ENCODE results near the gene CDK5RAP2. TPM values are rescaled to one million over a fixed set of nuclear protein-coding genes. Genes with fewer than 3 reads are reported as not detected.

CDK5RAP2 gene
- polyA plus RNA-seq, 1 donor (not counting 4 experiments of a cell fraction or from before 2014, with no cell fraction given): 22.4 TPM

DNA sequence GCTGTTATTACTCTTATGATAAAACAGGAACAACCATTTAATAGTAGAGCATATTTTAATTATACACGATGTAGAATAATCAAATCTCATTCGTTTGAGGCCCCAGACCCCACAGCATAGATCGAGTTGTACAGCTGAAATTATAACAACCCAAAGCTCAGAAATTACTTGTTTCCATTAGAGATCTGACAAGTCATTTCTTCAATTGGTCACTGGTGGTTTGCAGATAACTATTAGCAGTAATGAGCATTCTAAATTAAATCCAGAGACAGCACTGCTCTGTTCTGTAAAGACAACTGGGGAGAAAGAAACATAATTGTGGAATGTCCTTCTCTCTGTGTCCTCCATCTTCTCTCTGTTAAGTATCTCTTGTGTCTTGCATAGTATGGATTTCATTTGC, 12.9 kb downstream of the CDK5RAP2 start:
- no peak overlapping the region for H3K9ac ChIP-seq (ENCODE audit: control insufficient read depth, extremely low read depth, insufficient read depth, low read length)
- peaks cover 15 to 27% of the 10 kb centered on the region in 2 experiments for H3K36me3 ChIP-seq (ENCODE audit: control insufficient read depth in 2 of 2, extremely low read depth in 1 of 2, insufficient read depth in 2 of 2, low read length in 2 of 2)
- H3K27me3 ChIP-seq (ENCODE audit: control insufficient read depth, extremely low read depth, insufficient read depth, low read length): no peaks in the 10 kb centered on the region
- TF ChIP-seq, protein P1, sequence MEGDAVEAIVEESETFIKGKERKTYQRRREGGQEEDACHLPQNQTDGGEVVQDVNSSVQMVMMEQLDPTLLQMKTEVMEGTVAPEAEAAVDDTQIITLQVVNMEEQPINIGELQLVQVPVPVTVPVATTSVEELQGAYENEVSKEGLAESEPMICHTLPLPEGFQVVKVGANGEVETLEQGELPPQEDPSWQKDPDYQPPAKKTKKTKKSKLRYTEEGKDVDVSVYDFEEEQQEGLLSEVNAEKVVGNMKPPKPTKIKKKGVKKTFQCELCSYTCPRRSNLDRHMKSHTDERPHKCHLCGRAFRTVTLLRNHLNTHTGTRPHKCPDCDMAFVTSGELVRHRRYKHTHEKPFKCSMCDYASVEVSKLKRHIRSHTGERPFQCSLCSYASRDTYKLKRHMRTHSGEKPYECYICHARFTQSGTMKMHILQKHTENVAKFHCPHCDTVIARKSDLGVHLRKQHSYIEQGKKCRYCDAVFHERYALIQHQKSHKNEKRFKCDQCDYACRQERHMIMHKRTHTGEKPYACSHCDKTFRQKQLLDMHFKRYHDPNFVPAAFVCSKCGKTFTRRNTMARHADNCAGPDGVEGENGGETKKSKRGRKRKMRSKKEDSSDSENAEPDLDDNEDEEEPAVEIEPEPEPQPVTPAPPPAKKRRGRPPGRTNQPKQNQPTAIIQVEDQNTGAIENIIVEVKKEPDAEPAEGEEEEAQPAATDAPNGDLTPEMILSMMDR (optimal IDR thresholded peaks at IDR 0.05 in 1 of 3, IDR thresholded peaks at IDR 0.05 in 1 of 3, conservative IDR thresholded peaks at IDR 0.05 in 1 of 3; ENCODE audit: extremely low read depth in 1 of 3, insufficient read depth in 2 of 3, low read length in 3 of 3): no peak
- TF ChIP-seq EZH2 (IDR thresholded peaks at IDR 0.05; ENCODE audit: low read length): no peak
- H3K4me1 ChIP-seq (ENCODE audit: control insufficient read depth, extremely low read depth, insufficient read depth, low read length): peaks cover 5% of the 10 kb centered on the region
- no peaks in the 10 kb centered on the region for H3K9me3 ChIP-seq (ENCODE audit: control insufficient read depth, low read depth, low read length)
- DNase-seq (ENCODE audit: low read depth, low spot score): no peak
- FAIRE-seq: no peak
- H3K79me2 ChIP-seq (ENCODE audit: control insufficient read depth, insufficient read depth, low read length): peaks cover 8% of the 10 kb centered on the region
- no peak overlapping the region for H2AFZ ChIP-seq (ENCODE audit: control insufficient read depth, low read length)
- H3K27ac ChIP-seq (ENCODE audit: control insufficient read depth, insufficient read depth, low read length): no peak overlapping the region
- H3K4me2 ChIP-seq (ENCODE audit: control insufficient read depth, extremely low read depth, insufficient read depth, low read depth, low read length): no peak overlapping the region
- no peak overlapping the region for H3K4me3 ChIP-seq (ENCODE audit: control insufficient read depth in 2 of 3, extremely low read depth in 1 of 3, insufficient read depth in 2 of 3, low read depth in 1 of 3, low read length in 3 of 3)
- no peaks in the 10 kb centered on the region for H4K20me1 ChIP-seq (ENCODE audit: control insufficient read depth, extremely low read depth, insufficient read depth, low read length)
- dilution Hi-C loops (cut with MboI; ENCODE audit: extremely low pct_ligation_motif_present, low sequenced_read_pairs): no loop called here
- no peaks in the 10 kb centered on the region for H3K9me1 ChIP-seq (ENCODE audit: control insufficient read depth, extremely low read depth, insufficient read depth, low read length)

DNA sequence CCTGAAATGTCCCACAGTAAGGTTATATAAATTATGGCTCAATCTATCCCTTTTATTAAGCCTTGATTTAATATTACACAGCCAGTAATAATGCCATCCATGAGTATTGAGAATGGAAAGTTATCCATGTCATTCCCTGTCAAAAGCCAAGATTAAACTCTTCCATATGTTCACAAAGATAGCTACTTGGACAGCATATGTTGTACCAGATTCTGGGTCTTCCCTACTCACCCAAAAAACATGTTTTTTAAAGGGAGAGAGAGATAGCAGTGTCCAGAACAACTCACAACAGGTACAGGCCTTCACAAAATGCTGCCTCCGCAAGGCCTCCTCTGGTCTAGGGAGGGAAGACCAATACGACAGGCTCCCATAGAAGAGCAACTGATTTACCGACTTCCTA, 15.4 kb downstream of the CDK5RAP2 start:
- peaks cover 6 to 16% of the 10 kb centered on the region in 2 experiments for H3K36me3 ChIP-seq (ENCODE audit: control insufficient read depth in 2 of 2, extremely low read depth in 1 of 2, insufficient read depth in 2 of 2, low read length in 2 of 2)
- no peaks in the 10 kb centered on the region for H3K9me3 ChIP-seq (ENCODE audit: control insufficient read depth, low read depth, low read length)
- peaks cover 13% of the 10 kb centered on the region for H3K79me2 ChIP-seq (ENCODE audit: control insufficient read depth, insufficient read depth, low read length)

More for the DNA sequence above, 15.4 kb downstream of the CDK5RAP2 start:
- TF ChIP-seq, protein P1 (optimal IDR thresholded peaks at IDR 0.05 in 1 of 3, IDR thresholded peaks at IDR 0.05 in 1 of 3, conservative IDR thresholded peaks at IDR 0.05 in 1 of 3; ENCODE audit: extremely low read depth in 1 of 3, insufficient read depth in 2 of 3, low read length in 3 of 3): no peak
- TF ChIP-seq EZH2 (IDR thresholded peaks at IDR 0.05; ENCODE audit: low read length): no peak
- Histone ChIP-seq H3K4me2 (ENCODE audit: control insufficient read depth, extremely low read depth, insufficient read depth, low read depth, low read length) (no peak overlapping the region), H3K4me3 (ENCODE audit: control insufficient read depth in 2 of 3, extremely low read depth in 1 of 3, insufficient read depth in 2 of 3, low read depth in 1 of 3, low read length in 3 of 3) (no peak overlapping the region), H3K9me1 (ENCODE audit: control insufficient read depth, extremely low read depth, insufficient read depth, low read length) (no peaks in the 10 kb centered on the region), H3K4me1 (ENCODE audit: control insufficient read depth, extremely low read depth, insufficient read depth, low read length) (peaks cover 5% of the 10 kb centered on the region), H3K27ac (ENCODE audit: control insufficient read depth, insufficient read depth, low read length) (no peak overlapping the region), H2AFZ (ENCODE audit: control insufficient read depth, low read length) (no peak overlapping the region), H3K9ac (ENCODE audit: control insufficient read depth, extremely low read depth, insufficient read depth, low read length) (no peak overlapping the region), H3K27me3 (ENCODE audit: control insufficient read depth, extremely low read depth, insufficient read depth, low read length) (no peaks in the 10 kb centered on the region), H4K20me1 (ENCODE audit: control insufficient read depth, extremely low read depth, insufficient read depth, low read length) (no peaks in the 10 kb centered on the region)
- FAIRE-seq: no peak
- dilution Hi-C loops (cut with MboI; ENCODE audit: extremely low pct_ligation_motif_present, low sequenced_read_pairs): no loop called here
- DNase-seq (ENCODE audit: low read depth, low spot score): no peak
